HG02852 (cell line): ENCODE measurements around the gene PYCR2.
"Not testable (repeated sequence)": the region's sequence is repeated elsewhere in the genome, so short reads cannot be mapped to it uniquely, and the experiment has no call there.

ENCODE experiments used
- ATAC-seq: cut with Tn5 transposase; IDR thresholded peaks from one replicate; pipeline ENCODE4 v1.9.1; 2021; ENCODE audit warnings: mild to moderate bottlenecking, moderate library complexity; ENCODE audit not compliant: unreplicated experiment

Gene PYCR2

GRCh38 chr1:225943582-225943981 is 19.5 kb upstream of the PYCR2 start:
- ATAC-seq: no peak

- peak; percentile 74 for ATAC-seq
These were observed 18.5 kb upstream of the PYCR2 start for GRCh38 chr1:225942574-225942973.

- no peak for ATAC-seq
These were observed 17.8 kb upstream of the PYCR2 start for GRCh38 chr1:225941942-225942222.

GRCh38 chr1:225941187-225941941 is 17.3 kb upstream of the PYCR2 start, which contains the start of gene LEFTY2:
Gene LEFTY2 (minus strand): TSS chr1:225941220. CDS start chr1:225941140, 80 bp downstream.
- ATAC-seq: no peak

GRCh38 chr1:225940385-225941151 is 16.5 kb upstream of the PYCR2 start:
- ATAC-seq: no peak

GRCh38 chr1:225939939-225940310 is 15.9 kb upstream of the PYCR2 start:
- not testable (repeated sequence) for ATAC-seq

GRCh38 chr1:225939097-225939938 is 15.3 kb upstream of the PYCR2 start:
- ATAC-seq: not testable (repeated sequence)

- ATAC-seq: no peak
These were observed 13.3 kb upstream of the PYCR2 start for GRCh38 chr1:225937048-225937968.

- no peak for ATAC-seq
These were observed 12.5 kb upstream of the PYCR2 start for GRCh38 chr1:225936523-225936922.

- ATAC-seq: not testable (repeated sequence)
These were observed 12.0 kb upstream of the PYCR2 start for GRCh38 chr1:225936086-225936485.

GRCh38 chr1:225934711-225935110 is 10.7 kb upstream of the PYCR2 start:
- no peak for ATAC-seq

- no peak for ATAC-seq
These were observed 9.0 kb upstream of the PYCR2 start for GRCh38 chr1:225933072-225933471.

- no peak for ATAC-seq
These were observed 7.5 kb upstream of the PYCR2 start for GRCh38 chr1:225931270-225932136.

GRCh38 chr1:225930566-225930965 is 6.5 kb upstream of the PYCR2 start:
- no peak for ATAC-seq

- ATAC-seq: not testable (repeated sequence)
These were observed 5.4 kb upstream of the PYCR2 start for GRCh38 chr1:225929462-225929861.

- ATAC-seq: no peak
These were observed 4.4 kb upstream of the PYCR2 start for GRCh38 chr1:225928186-225929175.

GRCh38 chr1:225926551-225927113 is 2.6 kb upstream of the PYCR2 start:
- no peak for ATAC-seq

- no peak for ATAC-seq
These were observed 714 bp downstream of the PYCR2 start for GRCh38 chr1:225923381-225923691.
